ENCODE results near the gene GABRG3.

The GABRG3 gene

DNA sequence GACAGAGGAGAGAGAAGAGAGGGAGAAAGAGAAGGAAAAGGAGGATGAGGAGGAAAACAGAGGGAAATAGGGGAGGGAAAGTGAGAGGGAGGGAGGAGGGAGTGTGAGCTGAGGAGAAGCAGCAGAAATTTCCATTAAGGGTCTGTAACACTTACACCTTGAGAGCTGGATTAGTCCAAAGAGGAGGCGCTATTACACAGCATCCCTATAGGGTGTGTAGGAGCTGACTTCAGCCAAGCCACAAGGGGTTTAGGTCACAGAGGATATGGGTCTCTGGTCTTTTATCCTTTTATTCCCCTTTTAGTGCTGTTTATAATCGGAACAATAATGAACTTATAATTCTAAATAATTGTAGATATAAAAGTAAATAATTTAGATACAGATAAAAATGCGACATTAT lies 230.4 kb downstream of the GABRG3 start:
- Histone ChIP-seq H3K9me3 (ENCODE audit: control insufficient read depth, insufficient read depth, low read depth, low read length) (no peaks in the 10 kb centered on the region), H3K27ac (ENCODE audit: extremely low read depth, low read depth, low read length) (no peak overlapping the region), H3K4me3 (ENCODE audit: low read depth, low read length) (no peak overlapping the region), H3K4me1 (ENCODE audit: control insufficient read depth, insufficient read depth, low read length) (no peaks in the 10 kb centered on the region), H3K36me3 (ENCODE audit: control insufficient read depth in 2 of 2, insufficient read depth in 1 of 2, low read length in 2 of 2) (no peaks in the 10 kb centered on the region)
- POLR2A ChIA-PET = no interaction called here
- no peak for TF ChIP-seq ZNF596 (tag by site-specific recombination; IDR thresholded peaks at IDR 0.05)
- CTCF ChIA-PET = no interaction called here

DNA sequence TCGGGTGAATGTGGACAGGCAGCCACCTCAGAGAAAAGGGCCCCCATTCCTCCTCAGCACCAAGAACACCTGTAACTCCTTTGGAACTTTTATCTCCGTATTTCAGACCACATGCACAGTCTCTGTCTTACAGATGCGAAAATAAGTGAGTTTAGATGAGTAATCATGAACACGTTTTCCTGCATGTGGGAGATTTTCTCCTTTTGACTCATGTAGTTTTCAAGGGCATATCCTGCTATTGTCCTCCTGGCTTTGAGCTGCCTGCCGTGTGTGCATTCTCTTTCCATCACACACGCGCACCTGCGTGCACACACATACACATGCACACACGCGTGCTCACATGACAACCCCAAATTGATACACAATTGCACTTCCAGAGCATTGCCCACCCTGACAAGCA lies 239.2 kb downstream of the GABRG3 start:
- no peaks in the 10 kb centered on the region for H3K9me3 ChIP-seq (ENCODE audit: control insufficient read depth, insufficient read depth, low read depth, low read length)
- TF ChIP-seq TRIM28 (IDR thresholded peaks at IDR 0.05; ENCODE audit: borderline replicate concordance, low read length) = no peak
- TF ChIP-seq ZNF660 (tag by site-specific recombination; IDR thresholded peaks at IDR 0.05) = no peak
- no peak for TF ChIP-seq ZNF76 (tag by site-specific recombination; IDR thresholded peaks at IDR 0.05; ENCODE audit: borderline replicate concordance, low read depth)
- no peak for TF ChIP-seq ZNF155 (tag by site-specific recombination; IDR thresholded peaks at IDR 0.05)
- no peak for TF ChIP-seq EGR2 (tag by site-specific recombination; IDR thresholded peaks at IDR 0.05; ENCODE audit: low read depth)
- TF ChIP-seq, protein P1, sequence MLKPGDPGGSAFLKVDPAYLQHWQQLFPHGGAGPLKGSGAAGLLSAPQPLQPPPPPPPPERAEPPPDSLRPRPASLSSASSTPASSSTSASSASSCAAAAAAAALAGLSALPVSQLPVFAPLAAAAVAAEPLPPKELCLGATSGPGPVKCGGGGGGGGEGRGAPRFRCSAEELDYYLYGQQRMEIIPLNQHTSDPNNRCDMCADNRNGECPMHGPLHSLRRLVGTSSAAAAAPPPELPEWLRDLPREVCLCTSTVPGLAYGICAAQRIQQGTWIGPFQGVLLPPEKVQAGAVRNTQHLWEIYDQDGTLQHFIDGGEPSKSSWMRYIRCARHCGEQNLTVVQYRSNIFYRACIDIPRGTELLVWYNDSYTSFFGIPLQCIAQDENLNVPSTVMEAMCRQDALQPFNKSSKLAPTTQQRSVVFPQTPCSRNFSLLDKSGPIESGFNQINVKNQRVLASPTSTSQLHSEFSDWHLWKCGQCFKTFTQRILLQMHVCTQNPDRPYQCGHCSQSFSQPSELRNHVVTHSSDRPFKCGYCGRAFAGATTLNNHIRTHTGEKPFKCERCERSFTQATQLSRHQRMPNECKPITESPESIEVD (tag by site-specific recombination; IDR thresholded peaks at IDR 0.05) = no peak
- TF ChIP-seq ZNF366 (tag by site-specific recombination; conservative IDR thresholded peaks at IDR 0.05) = no peak
- TF ChIP-seq ZNF223 (tag by site-specific recombination; IDR thresholded peaks at IDR 0.05) = no peak
- no peak for TF ChIP-seq ZNF785 (tag by site-specific recombination; IDR thresholded peaks at IDR 0.05)
- TF ChIP-seq, protein P2, sequence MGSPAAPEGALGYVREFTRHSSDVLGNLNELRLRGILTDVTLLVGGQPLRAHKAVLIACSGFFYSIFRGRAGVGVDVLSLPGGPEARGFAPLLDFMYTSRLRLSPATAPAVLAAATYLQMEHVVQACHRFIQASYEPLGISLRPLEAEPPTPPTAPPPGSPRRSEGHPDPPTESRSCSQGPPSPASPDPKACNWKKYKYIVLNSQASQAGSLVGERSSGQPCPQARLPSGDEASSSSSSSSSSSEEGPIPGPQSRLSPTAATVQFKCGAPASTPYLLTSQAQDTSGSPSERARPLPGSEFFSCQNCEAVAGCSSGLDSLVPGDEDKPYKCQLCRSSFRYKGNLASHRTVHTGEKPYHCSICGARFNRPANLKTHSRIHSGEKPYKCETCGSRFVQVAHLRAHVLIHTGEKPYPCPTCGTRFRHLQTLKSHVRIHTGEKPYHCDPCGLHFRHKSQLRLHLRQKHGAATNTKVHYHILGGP (tag by site-specific recombination; IDR thresholded peaks at IDR 0.05) = no peak
- no peak for TF ChIP-seq ZNF513 (tag by site-specific recombination; IDR thresholded peaks at IDR 0.05)
- TF ChIP-seq REST (tag by site-specific recombination; IDR thresholded peaks at IDR 0.05) = no peak
- TF ChIP-seq ZBTB11 (tag by site-specific recombination; conservative IDR thresholded peaks at IDR 0.05; ENCODE audit: low read depth) = no peak
- H3K36me3 ChIP-seq (ENCODE audit: control insufficient read depth in 2 of 2, insufficient read depth in 1 of 2, low read length in 2 of 2) = no peaks in the 10 kb centered on the region
- ChIA-PET CTCF (no interaction called here), POLR2A (no interaction called here)
- no peaks in the 10 kb centered on the region for H3K4me1 ChIP-seq (ENCODE audit: control insufficient read depth, insufficient read depth, low read length)
- H3K4me3 ChIP-seq (ENCODE audit: low read depth, low read length) = no peak overlapping the region
- H3K27ac ChIP-seq (ENCODE audit: extremely low read depth, low read depth, low read length) = no peak overlapping the region
